Fibroblast of lung (primary cell): ENCODE results near the gene CTLA4. TPM values are rescaled to one million over a fixed set of nuclear protein-coding genes. Genes with fewer than 3 reads are reported as not detected.

Source experiments
- DNase-seq, 2 donors: peaks; one replicate each; pipeline versions ENCODE4 v3.0.0 to v3.0.0-alpha.2; 2010; ENCODE audit warnings: low read depth in 2 of 2
- H2AFZ ChIP-seq: 2 replicates; pipeline ENCODE4 v1.5.1; 2012; ENCODE audit warnings: low read length, control low read depth, inconsistent platforms
- H3K27ac ChIP-seq: 2 replicates; pipeline ENCODE4 v1.5.1; 2011; ENCODE audit warnings: low read length, control low read depth; ENCODE audit not compliant: insufficient read depth
- H3K27me3 ChIP-seq: 2 replicates; pipeline ENCODE4 v1.5.1; 2011; ENCODE audit warnings: mild to moderate bottlenecking, low read length; ENCODE audit not compliant: control insufficient read depth, insufficient read depth
- H3K36me3 ChIP-seq: 2 replicates; pipeline ENCODE4 v1.5.1; 2011; ENCODE audit warnings: low read length; ENCODE audit not compliant: control insufficient read depth, insufficient read depth
- H3K4me1 ChIP-seq: 2 replicates; pipeline ENCODE4 v1.5.1; 2011; ENCODE audit warnings: low read length; ENCODE audit not compliant: control insufficient read depth, insufficient read depth; ENCODE audit errors: extremely low read depth
- H3K4me2 ChIP-seq: 2 replicates; pipeline ENCODE4 v1.5.1; 2011; ENCODE audit warnings: low read length, control low read depth; ENCODE audit not compliant: insufficient read depth; ENCODE audit errors: extremely low read depth
- H3K4me3 ChIP-seq, 4 experiments: fragments of 200-600 bp in 1 of 4; sonication (generic) in 1 of 4; replicated peaks in 1 of 4; 2 replicates each; pipeline ENCODE4 v1.5.1; 2011 to 2016; ENCODE audit warnings: low read length in 4 of 4, low read depth in 3 of 4, mild to moderate bottlenecking in 3 of 4, control low read depth in 2 of 4, inconsistent platforms in 1 of 4, mixed read lengths in 1 of 4; ENCODE audit not compliant: insufficient read depth in 1 of 4; ENCODE audit errors: control extremely low read depth in 1 of 4
- H3K79me2 ChIP-seq: 2 replicates; pipeline ENCODE4 v1.5.1; 2012; ENCODE audit warnings: mild to moderate bottlenecking, low read length, inconsistent platforms; ENCODE audit not compliant: control insufficient read depth, insufficient read depth
- H3K9ac ChIP-seq: 2 replicates; pipeline ENCODE4 v1.5.1; 2011; ENCODE audit warnings: mild to moderate bottlenecking, low read length, control low read depth; ENCODE audit not compliant: insufficient read depth
- H3K9me3 ChIP-seq: 2 replicates; pipeline ENCODE4 v1.5.1; 2012; ENCODE audit warnings: low read depth, low read length; ENCODE audit not compliant: control insufficient read depth, insufficient read depth
- H4K20me1 ChIP-seq: 2 replicates; pipeline ENCODE4 v1.5.1; 2011; ENCODE audit warnings: low read length; ENCODE audit not compliant: control insufficient read depth, insufficient read depth; ENCODE audit errors: extremely low read depth
- EZH2 ChIP-seq: IDR thresholded peaks from 2 replicates; pipeline ENCODE4 v1.5.1; 2012; ENCODE audit warnings: low read length, control low read depth, mild to moderate bottlenecking; ENCODE audit errors: missing control alignments
- polyA plus RNA-seq, 2 donors: library from polyadenylated mRNA; depleted of rRNA in 1 of 2; stranded (reverse) in 1 of 2; unstranded in 1 of 2; fragments of >200 nt; gene quantifications; 2 replicates each; pipeline ENCODE4 v1.2.1, GENCODE V29; 2011 to 2012; ENCODE audit warnings: missing spikeins in 1 of 2
- total RNA-seq: library from RNA; depleted of rRNA; stranded (reverse); fragments of >200 nt; gene quantifications from 2 replicates; pipeline ENCODE4 v1.2.1, GENCODE V29; 2014
- TF ChIP-seq, protein P1 (sequence below), 2 donors: IDR thresholded peaks in 1 of 2; conservative IDR thresholded peaks in 1 of 2; 1 replicate in 1 of 2; 2 replicates in 1 of 2; pipeline ENCODE4 v1.5.1; 2011 to 2012; ENCODE audit warnings: low read length in 2 of 2, control low read depth in 1 of 2, inconsistent platforms in 1 of 2, low read depth in 1 of 2, mild to moderate bottlenecking in 1 of 2

Gene CTLA4
- total and polyA plus RNA-seq, 2 donors (not counting 1 experiment from before 2014, with no cell fraction given), result not detected

DNA sequence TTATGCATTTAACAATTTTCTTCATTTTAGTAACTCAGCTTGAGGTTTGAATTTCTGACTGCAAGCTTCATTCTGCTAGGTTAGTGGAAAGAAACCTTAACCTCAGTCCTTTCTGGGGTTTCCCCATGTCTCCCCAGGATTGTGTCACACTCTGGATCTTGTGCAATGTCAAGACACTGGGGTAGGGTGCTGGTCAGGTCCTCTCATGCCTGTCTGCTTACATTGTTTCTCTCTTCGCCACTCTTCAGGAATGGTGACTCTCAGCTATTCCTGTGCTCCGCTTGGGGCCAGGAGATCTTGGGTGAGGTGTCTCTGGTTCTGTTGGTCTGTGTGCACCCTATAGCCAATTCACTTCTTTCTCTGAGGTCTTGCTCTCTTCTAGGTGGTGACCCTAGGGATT is 23.9 kb downstream of the CTLA4 start:
- Histone ChIP-seq H4K20me1 (no peaks in the 10 kb centered on the region), H3K9me3 (no peaks in the 10 kb centered on the region), H3K4me1 (no peaks in the 10 kb centered on the region), H3K27me3 (no peaks in the 10 kb centered on the region), H3K27ac (no peak overlapping the region), H3K9ac (no peak overlapping the region), H3K79me2 (no peaks in the 10 kb centered on the region), H3K36me3 (no peaks in the 10 kb centered on the region), H3K4me2 (no peak overlapping the region), H3K4me3 (no peak overlapping the region), H2AFZ (no peak overlapping the region)
- TF ChIP-seq EZH2, result no peak
- TF ChIP-seq, protein P1, sequence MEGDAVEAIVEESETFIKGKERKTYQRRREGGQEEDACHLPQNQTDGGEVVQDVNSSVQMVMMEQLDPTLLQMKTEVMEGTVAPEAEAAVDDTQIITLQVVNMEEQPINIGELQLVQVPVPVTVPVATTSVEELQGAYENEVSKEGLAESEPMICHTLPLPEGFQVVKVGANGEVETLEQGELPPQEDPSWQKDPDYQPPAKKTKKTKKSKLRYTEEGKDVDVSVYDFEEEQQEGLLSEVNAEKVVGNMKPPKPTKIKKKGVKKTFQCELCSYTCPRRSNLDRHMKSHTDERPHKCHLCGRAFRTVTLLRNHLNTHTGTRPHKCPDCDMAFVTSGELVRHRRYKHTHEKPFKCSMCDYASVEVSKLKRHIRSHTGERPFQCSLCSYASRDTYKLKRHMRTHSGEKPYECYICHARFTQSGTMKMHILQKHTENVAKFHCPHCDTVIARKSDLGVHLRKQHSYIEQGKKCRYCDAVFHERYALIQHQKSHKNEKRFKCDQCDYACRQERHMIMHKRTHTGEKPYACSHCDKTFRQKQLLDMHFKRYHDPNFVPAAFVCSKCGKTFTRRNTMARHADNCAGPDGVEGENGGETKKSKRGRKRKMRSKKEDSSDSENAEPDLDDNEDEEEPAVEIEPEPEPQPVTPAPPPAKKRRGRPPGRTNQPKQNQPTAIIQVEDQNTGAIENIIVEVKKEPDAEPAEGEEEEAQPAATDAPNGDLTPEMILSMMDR (conservative IDR thresholded peaks at IDR 0.05 in 1 of 2, IDR thresholded peaks at IDR 0.05 in 1 of 2; ENCODE audit: low read depth in 1 of 2, low read length in 2 of 2), result no peak
- DNase-seq, result no peak

DNA sequence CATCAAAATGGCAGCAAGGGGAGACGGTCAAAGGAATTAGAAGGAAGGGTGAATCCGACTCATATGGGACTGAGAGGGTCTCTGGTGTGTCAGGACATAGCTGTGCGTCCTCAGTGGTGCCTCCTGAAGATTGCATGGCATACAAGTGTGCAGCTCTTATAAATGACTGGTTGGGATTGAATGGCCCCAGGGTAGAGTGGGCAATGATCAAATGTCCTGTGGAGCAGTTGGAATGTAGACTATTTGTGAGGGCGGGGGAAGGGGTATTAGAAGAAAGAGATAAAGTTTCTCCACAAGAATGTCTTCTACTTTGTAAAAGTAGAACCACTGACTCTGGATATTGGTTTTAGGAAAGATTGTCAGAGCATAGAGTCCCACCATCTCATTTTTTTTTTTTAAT is 24.6 kb downstream of the CTLA4 start:
- no peaks in the 10 kb centered on the region for H3K9me3 ChIP-seq
- no peaks in the 10 kb centered on the region for H3K79me2 ChIP-seq
- H3K4me2 ChIP-seq, result no peak overlapping the region
- no peak for DNase-seq
- H3K27ac ChIP-seq, result no peak overlapping the region
- H3K4me3 ChIP-seq, result no peak overlapping the region
- no peaks in the 10 kb centered on the region for H3K36me3 ChIP-seq
- no peaks in the 10 kb centered on the region for H3K27me3 ChIP-seq
- no peaks in the 10 kb centered on the region for H4K20me1 ChIP-seq
- TF ChIP-seq, protein P1 (conservative IDR thresholded peaks at IDR 0.05 in 1 of 2, IDR thresholded peaks at IDR 0.05 in 1 of 2; ENCODE audit: low read depth in 1 of 2, low read length in 2 of 2), result no peak
- no peak for TF ChIP-seq EZH2
- H3K4me1 ChIP-seq, result no peaks in the 10 kb centered on the region
- no peak overlapping the region for H3K9ac ChIP-seq
- H2AFZ ChIP-seq, result no peak overlapping the region

DNA sequence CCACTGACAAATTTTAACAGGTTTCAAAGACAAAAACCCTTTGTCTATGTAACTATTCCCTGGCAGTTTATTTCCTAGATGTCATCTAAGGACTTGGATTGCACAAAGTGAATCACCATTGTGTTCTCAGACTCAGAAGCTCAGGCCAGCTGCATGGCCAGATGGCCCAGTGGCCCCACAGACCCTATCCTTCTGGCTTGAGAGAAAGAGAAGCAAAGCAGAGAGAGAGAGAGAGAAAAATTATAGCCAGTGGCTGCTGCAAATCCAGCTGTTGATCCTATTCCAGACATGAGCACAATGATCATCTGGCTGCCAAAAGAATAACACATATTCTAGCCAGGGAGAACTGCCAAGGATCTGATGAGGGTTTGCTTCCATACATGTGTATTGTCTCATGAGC is 25.8 kb downstream of the CTLA4 start:
- no peak overlapping the region for H3K4me2 ChIP-seq
- DNase-seq, result peak; percentile 32 to 82

More for the DNA sequence above, 25.8 kb downstream of the CTLA4 start:
- H3K27ac ChIP-seq, result no peak overlapping the region
- H2AFZ ChIP-seq, result no peak overlapping the region
- TF ChIP-seq EZH2, result no peak
- TF ChIP-seq, protein P1 (conservative IDR thresholded peaks at IDR 0.05 in 1 of 2, IDR thresholded peaks at IDR 0.05 in 1 of 2; ENCODE audit: low read depth in 1 of 2, low read length in 2 of 2), result no peak
- H3K4me3 ChIP-seq, result no peak overlapping the region
- H3K4me1 ChIP-seq, result no peaks in the 10 kb centered on the region
- no peaks in the 10 kb centered on the region for H3K27me3 ChIP-seq
- H3K9ac ChIP-seq, result no peak overlapping the region
- H4K20me1 ChIP-seq, result no peaks in the 10 kb centered on the region
- no peaks in the 10 kb centered on the region for H3K79me2 ChIP-seq
- no peaks in the 10 kb centered on the region for H3K36me3 ChIP-seq
- no peaks in the 10 kb centered on the region for H3K9me3 ChIP-seq
